T-cell (primary cell): ENCODE results near the gene EDC4. TPM values are rescaled to one million over a fixed set of nuclear protein-coding genes. Genes with fewer than 3 reads are reported as not detected.
"Not testable (repeated sequence)": the region's sequence is repeated elsewhere in the genome, so short reads cannot be mapped to it uniquely, and the experiment has no call there.

Experiments used
- ATAC-seq, 4 experiments: fragments of 200-7000 bp in 3 of 4; fragments of 150-1000 bp in 1 of 4; cut with Tn5 transposase; replicated peaks in 1 of 4; 1 replicate in 3 of 4; 2 replicates in 1 of 4; pipeline ENCODE4 v1.10.0; 2021; ENCODE audit warnings: moderate library complexity in 3 of 4, mild to moderate bottlenecking in 2 of 4, moderate number of reproducible peaks in 1 of 4
- CTCF ChIA-PET, 2 donors: fragments of 300-600 bp; sonication (Branson Sonifier 250); formaldehyde crosslinking; loops; one replicate each; lab custom pipeline; 2022; ENCODE audit warnings: antibody characterized with exemption in 2 of 2; lab: Charles Lee
- POLR2A ChIA-PET, 2 donors: fragments of 300-600 bp; sonication (Branson Sonifier 250); formaldehyde crosslinking; loops; one replicate each; lab custom pipeline; 2022; ENCODE audit warnings: antibody characterized with exemption in 2 of 2; lab: Charles Lee
- DNase-seq, 35 experiments: peaks; one replicate each; pipeline versions ENCODE4 v3.0.0 to v3.0.0-alpha.2; 2013 to 2023
- H3K27ac ChIP-seq: one replicate; pipeline ENCODE4 v1.5.1; 2013; ENCODE audit warnings: low read length
- H3K27me3 ChIP-seq, 2 experiments: replicated peaks in 1 of 2; 1 replicate in 1 of 2; 2 replicates in 1 of 2; pipeline versions ENCODE4 v1.6.1 to v1.7.0; 2013; ENCODE audit warnings: low read length in 1 of 2, mixed read lengths in 1 of 2; ENCODE audit not compliant: control insufficient read depth in 2 of 2, insufficient read depth in 2 of 2; ENCODE audit errors: extremely low read depth in 1 of 2
- H3K36me3 ChIP-seq, 2 donors: 1 replicate in 1 of 2; 2 replicates in 1 of 2; pipeline versions ENCODE4 v1.6.1 to v1.7.0; 2013; ENCODE audit warnings: low read length in 1 of 2; ENCODE audit not compliant: control insufficient read depth in 2 of 2, insufficient read depth in 1 of 2; ENCODE audit errors: extremely low read depth in 1 of 2
- H3K4me1 ChIP-seq, 2 experiments: 1 replicate in 1 of 2; 2 replicates in 1 of 2; pipeline versions ENCODE4 v1.6.1 to v1.7.0; 2013; ENCODE audit warnings: low read length in 2 of 2, mixed read lengths in 1 of 2; ENCODE audit not compliant: insufficient read depth in 2 of 2, control insufficient read depth in 1 of 2; ENCODE audit errors: extremely low read depth in 1 of 2
- H3K4me3 ChIP-seq, 2 donors: 1 replicate in 1 of 2; 2 replicates in 1 of 2; pipeline versions ENCODE4 v1.5.1 to v1.7.0; 2013; ENCODE audit warnings: mild to moderate bottlenecking in 2 of 2, low read length in 1 of 2, moderate library complexity in 1 of 2; ENCODE audit not compliant: control insufficient read depth in 1 of 2; ENCODE audit errors: extremely low read depth in 1 of 2
- H3K9me3 ChIP-seq: 2 replicates; pipeline ENCODE4 v1.7.0; 2013
- H3K27ac Mint-ChIP-seq, 2 donors: one replicate each; pipeline ENCODE4 v1.8.0; 2020 to 2021; ENCODE audit warnings: mild to moderate bottlenecking in 2 of 2, mixed read lengths in 2 of 2
- H3K27me3 Mint-ChIP-seq, 2 donors: one replicate each; pipeline ENCODE4 v1.8.0; 2021 to 2022; ENCODE audit warnings: mixed read lengths in 2 of 2
- H3K36me3 Mint-ChIP-seq: one replicate; pipeline ENCODE4 v1.8.0; 2021; ENCODE audit warnings: mixed read lengths
- H3K4me1 Mint-ChIP-seq, 3 donors: one replicate each; pipeline ENCODE4 v1.8.0; 2020 to 2022; ENCODE audit warnings: mixed read lengths in 3 of 3, mild to moderate bottlenecking in 1 of 3
- H3K4me3 Mint-ChIP-seq, 3 donors: one replicate each; pipeline ENCODE4 v1.8.0; 2020 to 2022; ENCODE audit warnings: mild to moderate bottlenecking in 3 of 3, mixed read lengths in 3 of 3, moderate library complexity in 3 of 3
- H3K9me3 Mint-ChIP-seq, 3 donors: one replicate each; pipeline ENCODE4 v1.8.0; 2020 to 2022; ENCODE audit warnings: mixed read lengths in 3 of 3
- WGBS: methylation state at CpG from one replicate; pipeline ENCODE4 v1.1.5; 2013; ENCODE audit warnings: missing lambda C conversion rate; ENCODE audit not compliant: insufficient coverage; 5-methylcytosine and 5-hydroxymethylcytosine counted together
- total RNA-seq, 35 experiments: library from RNA in 6 of 35; stranded (reverse) in 6 of 35; fragments of 120-200 nt in 1 of 35; gene quantifications; one replicate each; pipeline versions ENCODE4 v1.2.1 to v1.2.4 and lab custom pipeline; 2013 to 2026

Gene EDC4
- total RNA-seq, 5 donors from 2014 or later (not counting 1 experiment from before 2014, with no cell fraction given) = 110 to 144 (median 136) TPM

DNA sequence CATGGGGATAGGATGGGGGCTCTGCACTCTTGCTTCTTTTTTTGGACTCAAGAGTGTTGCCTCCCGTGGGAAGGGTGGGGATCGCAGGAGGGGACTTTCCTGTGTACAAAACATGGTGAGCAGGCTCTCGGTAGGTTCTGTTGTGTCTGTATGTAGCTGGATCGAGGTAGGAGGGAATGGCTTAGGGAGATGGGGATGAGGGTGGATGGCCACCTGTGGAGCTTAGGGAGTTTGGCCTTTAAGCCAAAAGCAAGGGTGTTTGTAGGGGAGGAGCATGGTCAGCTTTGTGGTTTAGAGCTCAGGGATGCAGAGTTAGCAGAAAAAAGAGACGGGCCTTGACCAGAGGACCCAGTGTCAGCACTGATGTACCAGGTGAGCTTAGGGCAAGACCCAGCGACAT is 11.0 kb upstream of the EDC4 start:
- CTCF ChIA-PET = interaction anchor here (0.6 kb wide), 3 partner anchors 42 to 426 kb away, joined by 3 to 5 read pairs (median 3); no protein-coding TSS in a partner anchor
- POLR2A ChIA-PET = no interaction called here

DNA sequence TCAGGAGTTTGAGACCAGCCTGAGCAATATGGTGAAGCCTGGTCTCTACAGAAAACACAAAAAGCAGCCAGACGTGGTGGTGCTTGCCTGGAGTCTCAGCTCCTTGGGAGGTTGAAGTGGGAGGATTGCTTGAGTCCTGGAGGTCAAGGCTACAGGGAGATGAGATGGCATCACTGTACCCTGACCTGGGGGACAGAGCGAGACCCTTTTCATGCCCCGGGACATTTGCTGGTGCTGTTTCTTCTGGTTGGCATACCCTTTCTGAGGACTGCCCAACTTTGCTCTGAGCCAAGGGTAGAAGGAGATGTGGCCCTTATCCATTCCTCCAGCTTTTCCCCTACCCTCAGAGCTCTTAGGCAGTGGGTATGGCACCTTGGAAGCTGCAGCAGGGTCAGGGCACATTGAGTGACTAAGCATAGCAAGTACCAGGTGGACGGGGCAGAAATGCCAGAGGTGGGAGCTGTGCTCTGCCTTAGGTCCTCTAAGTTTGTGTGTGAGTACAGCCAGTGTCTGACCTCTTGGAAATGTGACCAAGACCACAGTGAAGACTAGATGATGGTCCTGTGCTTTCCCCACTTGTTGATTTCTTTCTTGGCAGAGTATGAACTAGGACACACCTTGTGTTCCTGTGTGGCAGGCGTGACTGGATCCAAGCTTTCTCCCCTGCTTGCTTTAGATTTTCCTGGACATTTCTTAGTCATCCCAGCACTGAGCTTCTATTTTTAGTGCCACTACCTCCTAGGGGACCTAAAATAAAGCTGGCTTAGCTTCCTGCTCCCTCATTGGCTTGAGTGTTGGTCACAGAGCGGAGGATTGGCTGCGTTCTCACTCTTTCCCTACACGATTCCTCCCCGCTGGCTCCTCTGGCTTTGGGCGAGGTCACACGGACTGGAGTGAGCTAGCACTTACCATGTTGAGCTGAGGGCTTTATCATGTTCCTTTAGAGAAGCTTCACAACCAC is 9.9 kb upstream of the EDC4 start:
- Mint-ChIP-seq H3K27ac (no peak overlapping the region), H3K27me3 (no peaks in the 10 kb centered on the region), H3K4me3 (no peak overlapping the region), H3K36me3 (peaks cover 6% of the 10 kb centered on the region), H3K9me3 (no peaks in the 10 kb centered on the region), H3K4me1 (peaks cover 14 to 17% (median 16%) of the 10 kb centered on the region in 3 donors)
- Histone ChIP-seq H3K27me3 (no peaks in the 10 kb centered on the region), H3K36me3 (peaks cover 4 to 36% of the 10 kb centered on the region in 2 donors), H3K4me1 (peaks cover 0 to 10% of the 10 kb centered on the region in 2 experiments), H3K4me3 (no peak overlapping the region), H3K9me3 (no peaks in the 10 kb centered on the region), H3K27ac (no peak overlapping the region)
- DNase-seq (no peak), ATAC-seq (no peak)
- ChIA-PET CTCF (interaction anchor here in 1 of 2 donors (0.6 kb wide), 2 partner anchors 43 to 425 kb away, joined by 3 to 5 read pairs; no protein-coding TSS in a partner anchor), POLR2A (interaction anchor here in 1 of 2 donors (0.5 kb wide), 1 partner anchor 39 kb away, joined by 6 read pairs; no protein-coding TSS in a partner anchor)
- WGBS = 87% methylated on average over 9 of the region's 11 CpGs

More for the DNA sequence above, 11.0 kb upstream of the EDC4 start:
- 88% methylated on average over 5 of the region's 6 CpGs for WGBS
- H3K4me1 ChIP-seq = peaks cover 0 to 19% of the 10 kb centered on the region in 2 experiments
- H3K27ac ChIP-seq = no peak overlapping the region
- peaks cover 5% of the 10 kb centered on the region for H3K36me3 Mint-ChIP-seq
- H3K36me3 ChIP-seq = peaks cover 4 to 30% of the 10 kb centered on the region in 2 donors
- H3K9me3 ChIP-seq = no peaks in the 10 kb centered on the region
- H3K27me3 Mint-ChIP-seq = no peaks in the 10 kb centered on the region
- no peaks in the 10 kb centered on the region for H3K27me3 ChIP-seq
- H3K9me3 Mint-ChIP-seq = no peaks in the 10 kb centered on the region
- peak overlapping the region in 1 of 2 donors; percentile 28 for H3K27ac Mint-ChIP-seq
- H3K4me1 Mint-ChIP-seq = peaks cover 24 to 27% (median 27%) of the 10 kb centered on the region in 3 donors
- no peak overlapping the region for H3K4me3 ChIP-seq
- no peak overlapping the region for H3K4me3 Mint-ChIP-seq
- DNase-seq = no peak
- ATAC-seq = no peak

DNA sequence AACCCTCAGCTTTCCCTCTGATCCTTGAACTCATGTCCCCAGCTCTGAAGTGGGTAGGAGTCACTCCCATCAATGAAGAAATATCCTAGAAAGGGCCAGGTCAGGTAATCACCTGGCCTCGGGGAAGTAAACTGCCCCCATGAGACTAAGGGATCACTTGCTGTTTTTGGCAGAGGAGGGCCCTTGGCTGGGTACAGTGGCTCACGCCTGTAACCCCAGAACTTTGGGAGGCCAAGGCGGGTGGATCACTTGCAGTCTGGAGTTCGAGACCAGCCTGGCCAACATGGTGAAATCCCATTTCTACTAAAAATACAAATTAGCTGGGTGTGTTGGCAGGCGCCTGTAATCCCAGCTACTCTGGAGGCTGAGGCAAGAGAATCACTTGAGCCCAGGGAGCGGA is 8.8 kb upstream of the EDC4 start:
- peaks cover 6 to 42% of the 10 kb centered on the region in 2 donors for H3K36me3 ChIP-seq
- not testable (repeated sequence) for H3K4me3 ChIP-seq, H3K4me1 ChIP-seq, H3K27me3 ChIP-seq, ATAC-seq, H3K4me3 Mint-ChIP-seq, H3K9me3 ChIP-seq, H3K27ac ChIP-seq, H3K36me3 Mint-ChIP-seq, H3K27me3 Mint-ChIP-seq, H3K9me3 Mint-ChIP-seq, H3K4me1 Mint-ChIP-seq, DNase-seq
- WGBS = 100% methylated on average over 1 of the region's 6 CpGs
- peak overlapping the region in 1 of 2 donors; percentile 36 for H3K27ac Mint-ChIP-seq
- ChIA-PET CTCF (interaction anchor here in 1 of 2 donors (0.5 kb wide), 1 partner anchor 27 kb away, joined by 3 read pairs; no protein-coding TSS in a partner anchor), POLR2A (interaction anchor here in 1 of 2 donors (0.5 kb wide), 1 partner anchor 42 kb away, joined by 5 read pairs; no protein-coding TSS in a partner anchor)

DNA sequence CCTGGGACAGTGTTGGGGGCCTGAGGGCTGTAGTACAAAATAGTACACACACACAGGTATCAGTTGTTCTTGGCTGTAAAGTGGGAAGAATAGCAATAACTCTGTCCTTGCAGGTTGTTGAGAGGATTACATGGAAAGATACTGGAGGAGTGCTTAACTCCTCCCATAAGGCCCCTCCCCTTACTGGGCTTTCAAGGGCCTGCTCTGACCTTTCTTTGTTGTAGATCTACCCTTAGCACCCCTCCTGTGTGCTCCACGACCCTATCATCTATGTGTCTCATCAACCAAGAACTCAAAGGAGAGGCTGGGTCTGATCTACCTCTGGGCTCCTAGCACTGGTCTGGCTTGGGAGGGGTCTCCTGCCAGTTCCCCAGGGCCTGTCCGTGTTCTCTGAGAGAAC is 8.3 kb upstream of the EDC4 start:
- Mint-ChIP-seq H3K27me3 (no peaks in the 10 kb centered on the region), H3K4me3 (no peak overlapping the region), H3K9me3 (no peaks in the 10 kb centered on the region), H3K36me3 (peaks cover 6% of the 10 kb centered on the region), H3K27ac (no peak overlapping the region), H3K4me1 (peaks cover 5 to 9% (median 7%) of the 10 kb centered on the region in 3 donors)
- POLR2A ChIA-PET = no interaction called here
- H3K4me3 ChIP-seq = no peak overlapping the region
- H3K9me3 ChIP-seq = no peaks in the 10 kb centered on the region
- ATAC-seq (no peak), DNase-seq (no peak)
- no peak overlapping the region for H3K27ac ChIP-seq
- 60% methylated on average over 1 of the region's 2 CpGs for WGBS
- H3K27me3 ChIP-seq = no peaks in the 10 kb centered on the region
- H3K4me1 ChIP-seq = no peaks in the 10 kb centered on the region
- CTCF ChIA-PET = interaction anchor here in 1 of 2 donors (0.5 kb wide), 1 partner anchor 27 kb away, joined by 3 read pairs; no protein-coding TSS in a partner anchor
- H3K36me3 ChIP-seq = peaks cover 6 to 42% of the 10 kb centered on the region in 2 donors

DNA sequence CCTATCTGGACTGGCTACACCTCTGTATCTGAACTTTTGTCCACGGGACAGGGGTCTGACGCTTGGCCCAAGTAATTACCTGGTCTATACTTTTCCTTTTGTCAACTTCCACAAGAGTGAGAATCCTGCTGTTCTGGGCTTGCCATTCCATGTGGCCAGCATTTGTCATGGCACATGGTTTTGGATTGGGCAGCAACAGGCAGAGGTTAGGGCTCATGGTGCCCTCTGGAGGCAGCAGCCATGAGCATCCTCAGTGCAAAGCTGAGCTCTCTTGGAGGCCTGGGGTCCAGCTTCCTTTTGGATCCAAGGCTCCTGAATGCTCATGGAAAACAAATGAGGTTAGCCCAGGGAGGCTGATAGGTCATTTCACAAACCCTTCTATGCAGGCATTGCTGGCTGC is 7.5 kb upstream of the EDC4 start:
- no peaks in the 10 kb centered on the region for H3K27me3 Mint-ChIP-seq
- Histone ChIP-seq H3K4me3 (no peak overlapping the region), H3K36me3 (peaks cover 6 to 41% of the 10 kb centered on the region in 2 donors), H3K27me3 (no peaks in the 10 kb centered on the region), H3K4me1 (no peaks in the 10 kb centered on the region), H3K27ac (no peak overlapping the region), H3K9me3 (no peaks in the 10 kb centered on the region)
- peak overlapping the region in 1 of 2 donors; percentile 55 for H3K27ac Mint-ChIP-seq
- peaks cover 8% of the 10 kb centered on the region for H3K36me3 Mint-ChIP-seq
- no peaks in the 10 kb centered on the region for H3K9me3 Mint-ChIP-seq
- peaks cover 5 to 9% (median 7%) of the 10 kb centered on the region in 3 donors for H3K4me1 Mint-ChIP-seq
- 89% methylated on average over 2 of the region's 2 CpGs for WGBS
- CTCF ChIA-PET = interaction anchor here in 1 of 2 donors (0.7 to 0.9 kb wide), 3 partner anchors 24 to 384 kb away, joined by 4 read pairs; no protein-coding TSS in a partner anchor
- peak in 4 of 35 experiments; percentile 11 to 45 (median 20) for DNase-seq
- ATAC-seq = peak in 2 of 4 experiments; percentile 59 to 67
- POLR2A ChIA-PET = no interaction called here
- H3K4me3 Mint-ChIP-seq = no peak overlapping the region

DNA sequence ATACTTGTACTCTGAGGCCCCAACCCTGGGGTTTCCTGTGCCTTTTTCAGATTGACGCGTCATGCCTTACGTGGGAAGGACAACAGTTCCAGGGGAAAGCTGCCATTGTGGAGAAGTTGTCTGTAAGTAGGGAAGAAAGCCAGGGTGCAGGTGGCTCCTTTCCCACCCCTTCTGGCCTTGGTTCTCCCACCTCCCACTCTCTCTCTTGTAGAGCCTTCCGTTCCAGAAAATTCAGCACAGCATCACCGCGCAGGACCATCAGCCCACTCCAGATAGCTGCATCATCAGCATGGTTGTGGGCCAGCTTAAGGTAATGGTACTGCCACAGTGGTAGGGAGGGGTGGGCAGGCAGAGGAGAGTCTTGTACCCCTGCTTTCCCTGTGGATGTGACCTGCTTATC is 4.6 kb upstream of the EDC4 start:
- Mint-ChIP-seq H3K9me3 (no peaks in the 10 kb centered on the region), H3K27me3 (no peaks in the 10 kb centered on the region), H3K36me3 (peaks cover 14% of the 10 kb centered on the region), H3K4me1 (peaks cover 0 to 10% (median 8%) of the 10 kb centered on the region in 3 donors), H3K27ac (no peak overlapping the region), H3K4me3 (no peak overlapping the region)
- Histone ChIP-seq H3K27ac (no peak overlapping the region), H3K9me3 (no peaks in the 10 kb centered on the region), H3K4me1 (peaks cover 3 to 8% of the 10 kb centered on the region in 2 experiments), H3K27me3 (no peaks in the 10 kb centered on the region), H3K4me3 (no peak overlapping the region), H3K36me3 (peaks cover 6 to 29% of the 10 kb centered on the region in 2 donors)
- ATAC-seq (no peak), DNase-seq (no peak)
- ChIA-PET POLR2A (interaction anchor here in 1 of 2 donors (0.5 kb wide), 1 partner anchor 344 kb away, joined by 3 read pairs; no protein-coding TSS in a partner anchor), CTCF (interaction anchor here in 1 of 2 donors (0.6 kb wide), 1 partner anchor 361 kb away, joined by 3 read pairs; no protein-coding TSS in a partner anchor)
- 100% methylated on average over 1 of the region's 6 CpGs for WGBS
